HG03575 (cell line): ENCODE results near the gene HSD11B1L.
"Not testable (repeated sequence)": the region's sequence is repeated elsewhere in the genome, so short reads cannot be mapped to it uniquely, and the experiment has no call there.

ENCODE experiments used
- ATAC-seq: cut with Tn5 transposase; IDR thresholded peaks from one replicate; pipeline ENCODE4 v1.9.1; 2021; ENCODE audit not compliant: unreplicated experiment, insufficient number of reproducible peaks, low FRiP score; ENCODE audit errors: extremely low read depth

The HSD11B1L gene

GRCh38 chr19:5695649-5696195 is 14.9 kb downstream of the HSD11B1L start:
- no peak for ATAC-seq

GRCh38 chr19:5696196-5697021 is 15.6 kb downstream of the HSD11B1L start:
- ATAC-seq: no peak

- ATAC-seq: no peak
These were observed 16.4 kb downstream of the HSD11B1L start for GRCh38 chr19:5697022-5697889.

- no peak for ATAC-seq
These were observed 17.2 kb downstream of the HSD11B1L start for GRCh38 chr19:5697890-5698634.

- ATAC-seq: no peak
These were observed 18.0 kb downstream of the HSD11B1L start for GRCh38 chr19:5698635-5699422.

- no peak for ATAC-seq
These were observed 19.7 kb downstream of the HSD11B1L start for GRCh38 chr19:5700455-5701092.

GRCh38 chr19:5702053-5702410 is 21.2 kb downstream of the HSD11B1L start:
- not testable (repeated sequence) for ATAC-seq

- ATAC-seq: no peak
These were observed 23.3 kb downstream of the HSD11B1L start for GRCh38 chr19:5703819-5704818.

GRCh38 chr19:5705552-5705951 is 24.7 kb downstream of the HSD11B1L start:
- ATAC-seq: no peak

- ATAC-seq: no peak
These were observed 26.2 kb downstream of the HSD11B1L start for GRCh38 chr19:5706876-5707573.

GRCh38 chr19:5707576-5708575 is 27.0 kb downstream of the HSD11B1L start:
- ATAC-seq: no peak

GRCh38 chr19:5711025-5711424 is 30.2 kb downstream of the HSD11B1L start:
- ATAC-seq: no peak

- no peak for ATAC-seq
These were observed 30.9 kb downstream of the HSD11B1L start for GRCh38 chr19:5711713-5712161.

GRCh38 chr19:5713228-5713627 is 32.4 kb downstream of the HSD11B1L start:
- no peak for ATAC-seq

GRCh38 chr19:5714816-5715215 is 34.0 kb downstream of the HSD11B1L start:
- ATAC-seq: no peak
